Erythroblast (primary cell): ENCODE results near the gene QARS1.

Source experiments
- DNase-seq, 2 experiments: peaks; one replicate each; lab custom pipeline; 2025; lab: John Stamatoyannopoulos, UW
- GATA1 ChIP-seq: IDR thresholded peaks from 2 replicates; pipeline ENCODE4 v1.6.1; 2011; ENCODE audit warnings: low read depth, mild to moderate bottlenecking, control low read depth, low read length, moderate library complexity
- POLR2A ChIP-seq: IDR thresholded peaks from 2 replicates; pipeline ENCODE4 v1.6.1; 2011; ENCODE audit warnings: mild to moderate bottlenecking, low read length

The QARS1 gene

DNA sequence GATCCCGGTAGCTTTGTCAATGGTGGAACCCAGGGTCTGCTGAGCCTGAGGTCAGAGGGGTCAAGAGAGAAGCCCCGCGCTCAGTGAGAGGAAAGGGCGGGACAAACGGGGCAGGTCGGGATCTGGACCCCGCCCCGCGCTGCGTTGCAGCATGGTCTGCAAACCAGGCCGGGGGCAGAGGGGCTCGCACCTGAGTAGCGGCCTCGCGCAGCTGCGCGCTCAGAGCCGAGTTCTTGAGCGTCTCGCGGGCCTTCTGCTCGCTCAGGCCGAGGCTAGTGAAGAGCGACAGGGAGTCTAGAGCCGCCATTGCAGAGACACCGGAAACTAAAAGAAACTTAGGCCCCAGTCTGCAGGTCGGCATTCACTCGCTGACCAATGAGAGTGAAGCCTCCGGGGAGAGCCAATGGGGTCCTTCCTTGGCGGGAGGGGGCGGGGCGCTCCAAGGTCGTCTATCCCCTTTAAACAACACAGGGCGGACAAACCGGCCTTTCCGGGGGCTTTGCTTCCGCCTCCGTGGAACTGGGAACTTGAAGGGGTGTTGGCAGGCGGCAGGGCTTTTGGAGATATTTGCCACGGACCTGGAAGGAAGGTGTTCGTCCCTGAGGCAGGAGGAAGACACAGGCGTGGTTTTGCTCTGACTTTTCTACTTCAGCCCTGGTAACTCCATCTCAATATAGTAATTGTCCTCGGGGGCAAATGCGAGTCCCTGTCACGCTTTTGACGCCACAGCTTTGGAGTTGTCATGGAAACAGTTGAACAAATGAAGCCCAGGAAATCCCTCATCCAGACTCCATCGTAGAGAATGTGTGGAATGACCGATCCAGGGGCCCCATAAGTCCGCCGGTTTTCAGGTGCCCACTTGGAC, at the start of gene QARS1:
Gene QARS1 (minus strand): TSS at position 331 of the 865 bp plus-strand sequence. CDS start 24 bp downstream, at position 307.
- TF ChIP-seq GATA1 (no peak), POLR2A (peak; percentile 73)
- peak; percentile 90 to 92 for DNase-seq

DNA sequence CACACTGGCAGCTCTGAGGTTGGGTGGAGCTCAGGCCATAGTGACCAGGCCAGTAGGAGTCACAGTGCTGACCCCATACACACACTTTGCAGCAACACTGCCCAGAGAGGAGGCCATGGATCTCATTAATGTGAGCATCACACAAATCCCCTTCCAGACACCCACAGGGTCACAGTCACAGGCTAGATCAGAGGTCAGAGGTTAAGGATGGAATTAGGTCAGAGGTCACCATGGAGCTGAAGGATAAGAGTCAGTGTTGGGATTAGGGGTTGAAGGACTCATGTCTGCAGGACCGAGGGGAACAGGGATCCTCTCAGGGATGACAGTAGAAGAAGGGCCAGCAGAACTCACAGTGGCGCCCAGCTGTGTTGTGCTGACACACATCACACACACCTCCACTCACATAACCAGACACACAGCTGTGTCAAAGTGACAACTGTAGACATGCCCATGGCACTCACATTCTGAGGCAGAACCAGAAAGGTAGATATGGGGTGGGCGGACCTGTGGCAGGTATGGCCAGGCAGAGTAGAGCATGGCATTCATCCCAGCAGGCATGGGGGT, 48.9 kb upstream of the QARS1 start:
- no peak for DNase-seq

DNA sequence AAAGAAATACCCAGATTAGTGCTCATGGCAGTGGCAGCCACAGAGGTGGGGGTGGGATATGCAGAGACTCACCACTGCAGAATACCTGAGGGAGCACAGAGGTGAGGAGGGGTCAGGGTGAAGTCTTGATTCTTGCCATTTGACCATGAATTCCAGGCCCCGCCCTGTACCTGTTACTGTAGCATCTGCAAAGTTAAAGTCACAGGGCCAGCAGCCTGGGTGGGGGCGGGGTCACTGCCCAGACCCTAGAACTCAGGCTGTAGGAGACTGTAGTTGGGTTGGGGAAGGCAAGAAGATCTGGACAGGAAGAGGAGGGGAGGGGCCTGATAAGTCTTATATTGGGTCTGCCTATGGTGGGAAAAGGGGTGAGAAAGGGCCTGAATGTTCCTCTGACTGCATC, 47.1 kb upstream of the QARS1 start:
- no peak for TF ChIP-seq POLR2A
- no peak for DNase-seq

More for the DNA sequence above, 48.9 kb upstream of the QARS1 start:
- TF ChIP-seq POLR2A (no peak), GATA1 (no peak)

DNA sequence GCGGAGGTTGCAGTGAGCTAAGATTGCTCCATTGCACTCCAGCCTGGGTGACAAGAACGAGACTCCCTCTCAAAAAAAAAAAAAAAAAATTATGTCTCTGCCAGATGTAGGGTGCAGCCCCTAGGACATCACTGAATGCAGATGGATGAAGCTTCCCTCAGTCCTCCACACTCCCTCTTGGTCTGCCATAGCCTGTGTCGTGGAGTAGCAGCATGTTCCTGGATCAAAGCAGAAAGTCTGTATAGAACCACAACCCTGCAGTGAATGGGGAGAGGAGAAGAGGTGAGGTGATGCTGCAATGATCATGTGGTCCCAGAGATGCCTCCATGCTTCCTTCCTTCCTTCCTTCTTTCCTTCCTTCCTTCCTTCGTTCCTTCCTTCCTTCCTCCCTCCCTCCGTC, 43.6 kb upstream of the QARS1 start:
- TF ChIP-seq GATA1 (no peak), POLR2A (no peak)
- no peak for DNase-seq

DNA sequence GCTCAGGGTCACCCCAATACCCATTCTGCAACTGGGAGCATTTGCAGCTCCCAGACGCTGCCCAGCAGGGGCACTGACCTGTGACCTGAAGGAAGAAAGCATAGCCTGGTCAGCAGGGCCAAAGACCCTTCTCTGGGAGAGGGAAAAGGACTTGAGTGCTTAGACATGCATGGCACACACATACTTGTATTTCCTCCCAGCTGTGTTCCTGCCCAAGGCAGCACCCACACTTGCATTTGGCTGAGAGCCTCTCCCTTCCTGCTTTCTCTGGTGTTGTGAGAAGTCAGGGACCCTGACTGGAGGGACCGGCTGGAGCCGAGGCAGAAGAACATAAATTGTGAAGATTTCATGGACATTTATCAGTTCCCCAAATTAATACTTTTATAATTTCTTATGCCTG, 35.5 kb upstream of the QARS1 start:
- no peak for DNase-seq
- TF ChIP-seq GATA1 (no peak), POLR2A (no peak)

DNA sequence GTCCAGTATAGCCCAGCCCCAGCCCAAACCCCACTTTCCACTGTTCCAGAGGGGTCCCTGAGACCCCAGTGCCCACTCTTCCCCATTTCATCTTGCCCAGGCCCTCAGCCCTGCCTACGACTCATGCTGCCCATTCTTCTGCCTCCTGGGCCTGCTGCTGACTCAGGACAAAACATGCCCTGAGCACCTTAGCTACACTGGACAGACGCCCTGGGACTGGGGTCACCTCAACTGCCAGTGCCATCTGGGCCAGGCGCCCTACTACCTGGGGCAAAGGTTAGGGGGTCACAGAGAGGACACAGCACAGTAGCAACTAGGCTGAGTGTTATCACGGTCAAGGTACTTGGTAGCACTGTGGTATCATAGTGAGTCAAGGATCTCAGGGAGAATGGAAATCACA, 30.9 kb upstream of the QARS1 start:
- DNase-seq, result no peak
- TF ChIP-seq GATA1 (no peak), POLR2A (no peak)

DNA sequence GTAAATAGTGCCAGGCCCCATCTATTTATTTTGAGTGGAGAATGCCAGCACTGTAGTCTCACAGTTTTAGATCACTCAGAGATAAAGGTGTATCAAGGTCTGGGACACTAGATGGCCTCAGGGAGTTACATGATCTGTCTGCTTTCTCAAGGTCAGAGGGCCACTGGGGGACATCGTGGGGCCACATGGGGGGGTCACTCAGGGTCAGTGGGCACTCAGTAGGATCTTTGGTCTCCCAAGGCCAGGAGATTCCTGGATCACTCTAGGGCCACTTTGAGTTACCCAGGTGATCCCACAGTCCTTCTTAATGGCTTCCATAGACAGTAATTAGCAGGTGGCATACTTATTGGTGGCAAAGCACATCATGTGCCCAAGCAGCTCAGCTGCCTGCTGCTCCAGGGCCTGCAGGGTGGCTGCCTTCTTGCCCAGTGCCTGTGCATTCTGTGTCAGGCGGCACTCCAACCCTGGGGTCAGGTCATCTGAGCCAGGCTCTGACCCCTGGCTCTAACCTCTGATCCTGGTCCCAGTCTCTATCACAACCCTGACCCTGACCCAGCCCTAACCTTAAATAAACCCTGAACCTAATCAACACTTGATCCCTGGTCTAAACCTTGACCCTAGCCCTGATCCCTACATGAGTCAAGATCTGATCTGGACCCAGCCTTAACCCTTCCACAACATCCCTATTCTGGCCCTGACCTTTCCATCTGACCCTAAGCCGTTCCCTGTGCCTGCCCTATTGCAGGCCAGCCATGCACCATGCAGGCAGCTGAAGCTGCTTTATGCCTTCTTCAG, 30.1 kb upstream of the QARS1 start:
- DNase-seq, result peak; percentile 20 to 36
- TF ChIP-seq GATA1 (no peak), POLR2A (no peak)

DNA sequence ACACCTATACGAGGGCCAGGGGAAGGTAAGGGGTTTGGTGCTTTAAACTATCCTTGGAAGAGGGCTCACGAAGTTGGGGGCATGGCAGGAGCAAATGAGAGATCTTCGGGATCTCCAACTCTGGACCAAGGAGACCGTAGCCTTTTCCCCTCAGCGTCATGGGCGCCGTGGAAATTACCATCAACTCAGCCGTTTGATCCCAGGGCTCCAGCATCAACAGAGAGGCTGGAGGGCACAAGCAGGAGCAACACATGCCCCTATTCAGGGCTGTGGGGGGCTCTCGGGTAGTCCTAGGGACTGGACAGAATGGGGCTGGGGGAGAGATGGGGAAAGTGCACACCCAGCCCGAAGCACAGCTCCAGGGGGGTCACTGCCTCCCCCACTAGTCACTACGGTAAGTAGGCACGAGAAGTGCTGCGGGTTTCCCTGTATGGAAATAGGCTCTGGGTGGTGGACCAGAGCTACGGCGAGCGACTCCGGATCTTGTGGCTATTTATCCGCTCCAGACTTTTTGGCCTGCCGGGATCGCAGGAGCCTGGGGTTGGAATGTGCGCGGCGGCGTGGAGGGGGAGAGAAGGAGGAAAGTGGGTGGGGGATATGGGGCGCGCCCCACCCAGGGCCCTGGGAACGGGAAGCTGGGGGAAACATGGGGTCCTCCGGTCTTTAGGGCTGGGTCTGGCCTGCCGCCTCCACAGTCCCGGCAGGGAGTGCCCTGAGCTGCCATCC, 28.8 kb upstream of the QARS1 start:
- DNase-seq, result peak; percentile 44 to 46
- TF ChIP-seq GATA1 (no peak), POLR2A (no peak)

DNA sequence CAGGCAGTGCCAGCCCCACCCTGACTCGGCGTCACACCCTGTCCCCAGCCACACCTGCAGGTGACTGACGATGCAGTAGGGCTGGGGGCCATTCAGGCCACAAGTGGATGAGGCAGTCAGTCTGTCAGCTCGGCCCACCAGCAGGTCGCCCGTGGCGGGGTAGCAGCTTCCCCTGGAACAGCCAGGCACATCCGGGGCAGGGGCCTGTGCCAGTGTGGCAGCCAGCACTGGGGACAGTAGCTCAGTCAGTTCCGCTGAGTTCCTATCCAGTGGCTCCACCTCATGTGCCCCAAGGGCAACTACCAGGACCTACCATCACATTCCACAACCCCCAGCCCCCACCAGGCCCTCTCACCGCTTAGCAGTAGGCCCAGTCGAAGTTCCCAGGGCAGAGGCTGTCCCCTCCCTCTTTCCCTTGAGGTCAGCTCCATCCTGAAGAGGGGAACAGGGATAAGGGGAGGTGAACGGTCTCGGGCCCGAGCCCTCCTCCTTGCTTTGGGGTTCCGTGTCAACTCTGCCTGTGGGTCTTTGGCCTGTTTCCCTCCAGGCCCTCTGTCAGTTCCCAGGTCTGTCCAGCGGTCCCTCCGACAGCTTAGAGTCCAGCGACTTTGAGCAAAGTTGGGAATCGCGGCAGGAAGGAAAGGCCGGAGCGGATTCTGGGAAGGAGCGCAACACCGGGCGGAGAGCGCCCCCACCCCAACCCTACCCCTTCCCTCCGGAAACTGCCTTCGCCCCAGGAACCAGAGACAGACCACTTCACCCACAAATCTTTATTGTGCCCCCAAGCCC, 28.1 kb upstream of the QARS1 start, which contains the start of gene LAMB2:
Gene LAMB2 (minus strand): TSS at position 614 of the 789 bp plus-strand sequence. CDS start 183 bp downstream, at position 431.
- TF ChIP-seq GATA1 (no peak), POLR2A (no peak)
- DNase-seq, result no peak

DNA sequence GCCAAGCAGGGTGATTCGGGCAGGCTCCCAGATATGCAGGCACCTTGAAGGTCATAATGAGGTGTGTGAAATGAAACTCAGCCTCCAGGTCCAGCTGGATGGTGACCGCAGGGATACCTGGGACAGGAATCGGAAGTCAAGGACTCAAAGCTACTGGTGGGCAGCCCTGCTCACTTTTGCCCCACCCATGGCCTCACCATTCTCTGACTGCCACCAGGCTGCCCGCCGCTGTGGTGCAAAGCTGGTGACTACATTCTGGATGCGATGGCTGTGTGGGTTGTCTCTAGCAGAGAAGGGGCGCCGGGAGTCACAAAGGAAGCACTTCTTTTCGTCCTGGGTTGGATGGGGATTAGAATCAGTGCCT, 27.5 kb upstream of the QARS1 start:
- TF ChIP-seq GATA1 (no peak), POLR2A (no peak)
- no peak for DNase-seq

DNA sequence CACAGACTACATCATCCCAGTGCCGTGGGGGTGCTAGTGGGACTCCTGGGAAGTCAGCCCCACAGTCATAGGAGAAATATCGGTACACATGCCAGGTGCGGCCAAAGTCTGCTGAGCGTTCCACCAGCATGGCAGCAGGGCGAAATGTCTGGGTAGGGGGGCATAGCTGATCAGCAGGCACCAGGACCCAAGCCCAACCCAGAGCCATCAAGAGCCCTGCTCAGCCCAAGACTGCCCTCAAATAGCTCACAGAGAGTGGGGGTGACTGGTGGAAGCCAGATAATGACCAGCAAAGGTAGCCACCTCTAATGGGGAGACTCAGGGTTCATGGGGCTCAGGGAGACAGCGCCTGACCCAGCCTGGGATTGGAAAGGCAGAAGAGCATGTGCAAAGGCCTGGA, 27.0 kb upstream of the QARS1 start:
- no peak for TF ChIP-seq GATA1
- DNase-seq, result no peak

DNA sequence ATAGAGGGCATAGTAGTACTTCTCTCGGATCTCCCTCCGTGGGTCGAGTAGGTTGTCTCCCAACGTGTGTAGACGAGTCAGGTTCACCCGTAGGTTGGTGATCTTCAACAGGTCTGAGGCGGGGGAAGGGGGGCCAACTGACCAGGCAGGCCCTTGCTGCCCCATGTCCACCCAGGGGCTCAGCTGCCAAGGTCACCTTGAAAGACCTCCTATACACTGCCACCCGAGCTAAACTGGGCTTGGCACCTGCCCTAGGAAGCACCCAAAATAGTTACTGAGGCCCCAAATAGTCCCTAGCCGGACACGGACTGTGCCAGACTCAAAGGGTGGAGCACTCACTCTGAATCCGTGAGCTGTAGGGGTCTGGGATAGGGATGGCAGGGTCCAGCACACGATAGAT, 26.5 kb upstream of the QARS1 start:
- DNase-seq, result no peak
- TF ChIP-seq GATA1, result no peak
- no peak for TF ChIP-seq POLR2A

DNA sequence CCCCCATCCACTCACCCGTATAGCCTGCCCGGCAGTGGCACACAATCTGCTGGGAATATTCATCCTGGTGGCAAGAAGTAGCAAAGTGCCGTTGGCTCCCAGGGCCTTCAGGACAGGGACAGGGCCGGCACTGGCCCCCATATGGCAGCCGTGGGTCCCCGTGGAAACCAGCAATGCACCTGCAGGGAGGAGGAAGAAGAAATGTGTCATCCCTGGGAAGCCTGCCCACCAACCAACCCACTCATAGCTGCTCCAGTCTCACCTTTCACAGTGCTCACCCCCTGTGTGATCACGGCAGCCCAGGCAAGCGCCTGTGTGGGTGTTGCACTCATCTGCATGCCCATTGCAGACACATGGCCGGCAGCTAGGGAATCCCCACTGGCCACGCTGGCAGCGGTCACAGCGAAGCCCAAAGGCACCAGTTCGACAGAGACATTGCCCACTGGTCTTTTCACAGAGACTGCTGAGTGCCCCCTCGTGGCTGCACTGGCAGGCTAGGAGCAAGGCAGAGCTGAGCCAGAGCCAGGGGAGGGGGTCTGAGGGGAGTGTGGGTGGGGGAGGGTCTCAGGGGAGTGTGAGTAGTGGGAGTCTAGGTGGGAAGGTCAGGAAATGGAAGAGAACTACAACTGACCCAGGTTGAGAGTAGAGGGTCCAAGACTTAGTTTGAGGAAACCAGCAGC, 20.6 kb upstream of the QARS1 start:
- no peak for DNase-seq
- TF ChIP-seq GATA1 (no peak), POLR2A (no peak)
